CD14-positive monocyte (primary cell): ENCODE measurements around the gene NUMB. TPM values are rescaled to one million over a fixed set of nuclear protein-coding genes. Genes with fewer than 3 reads are reported as not detected.
A peak's percentile ranks its signal among the peaks of the same experiment; 100 is the strongest.

Source experiments
- DNase-seq, 3 donors: peaks; one replicate each; pipeline ENCODE4 v3.0.0-alpha.2; 2011 to 2022
- H2AFZ ChIP-seq: 2 replicates; pipeline ENCODE4 v1.6.0; 2012; ENCODE audit warnings: mild to moderate bottlenecking, low read depth, low read length, inconsistent platforms; ENCODE audit not compliant: insufficient read depth, poor library complexity, severe bottlenecking
- H3K27ac ChIP-seq, 2 donors: 1 replicate in 1 of 2; 2 replicates in 1 of 2; pipeline ENCODE4 v1.5.1; 2012 to 2013; ENCODE audit warnings: low read length in 2 of 2, control low read depth in 1 of 2, inconsistent platforms in 1 of 2, low read depth in 1 of 2, mild to moderate bottlenecking in 1 of 2
- H3K27me3 ChIP-seq, 2 donors: one replicate each; pipeline versions ENCODE4 v1.6.0 to v1.6.1; 2011 to 2013; ENCODE audit warnings: low read length in 2 of 2; ENCODE audit not compliant: control insufficient read depth in 2 of 2, insufficient read depth in 2 of 2
- H3K36me3 ChIP-seq, 2 donors: replicated peaks in 1 of 2; 1 replicate in 1 of 2; 2 replicates in 1 of 2; pipeline versions ENCODE4 v1.5.1 to v1.6.1; 2012 to 2013; ENCODE audit warnings: low read length in 2 of 2, control low read depth in 1 of 2, inconsistent platforms in 1 of 2, mild to moderate bottlenecking in 1 of 2; ENCODE audit not compliant: insufficient read depth in 2 of 2, control insufficient read depth in 1 of 2
- H3K4me1 ChIP-seq, 2 donors: 1 replicate in 1 of 2; 2 replicates in 1 of 2; pipeline versions ENCODE4 v1.5.1 to v1.6.1; 2012 to 2013; ENCODE audit warnings: low read length in 2 of 2, control low read depth in 1 of 2, inconsistent platforms in 1 of 2, mild to moderate bottlenecking in 1 of 2, moderate library complexity in 1 of 2; ENCODE audit not compliant: insufficient read depth in 2 of 2, control insufficient read depth in 1 of 2
- H3K4me2 ChIP-seq: replicated peaks from 2 replicates; pipeline ENCODE3; 2012; ENCODE audit warnings: low read length, moderate library complexity, mild to moderate bottlenecking; ENCODE audit not compliant: poor library complexity, severe bottlenecking; ENCODE audit errors: extremely low read depth
- H3K4me3 ChIP-seq, 3 experiments: fragments of 200-600 bp in 1 of 3; sonication (generic) in 1 of 3; replicated peaks in 1 of 3; 1 replicate in 2 of 3; 2 replicates in 1 of 3; pipeline ENCODE4 v1.5.1; 2011 to 2013; ENCODE audit warnings: low read length in 3 of 3, mild to moderate bottlenecking in 3 of 3, control low read depth in 2 of 3, low read depth in 2 of 3, inconsistent platforms in 1 of 3, moderate library complexity in 1 of 3
- H3K79me2 ChIP-seq: 2 replicates; pipeline ENCODE4 v1.6.0; 2012; ENCODE audit warnings: mild to moderate bottlenecking, control low read depth, inconsistent platforms, low read length, moderate library complexity; ENCODE audit not compliant: insufficient read depth
- H3K9ac ChIP-seq: 2 replicates; pipeline ENCODE4 v1.6.0; 2017; ENCODE audit warnings: low read length, mild to moderate bottlenecking; ENCODE audit not compliant: insufficient read depth, poor library complexity, severe bottlenecking
- H3K9me3 ChIP-seq, 2 donors: replicated peaks in 1 of 2; 1 replicate in 1 of 2; 2 replicates in 1 of 2; pipeline versions ENCODE4 v1.5.1 to v1.6.1; 2012 to 2013; ENCODE audit warnings: low read length in 2 of 2, control low read depth in 1 of 2; ENCODE audit not compliant: control insufficient read depth in 1 of 2, insufficient read depth in 1 of 2
- H4K20me1 ChIP-seq: 2 replicates; pipeline ENCODE4 v1.6.0; 2012; ENCODE audit warnings: mild to moderate bottlenecking, low read length, control low read depth, moderate library complexity; ENCODE audit not compliant: insufficient read depth
- H3K27ac Mint-ChIP-seq, 7 donors: one replicate each; pipeline ENCODE4 v1.8.0; 2020; ENCODE audit warnings: mild to moderate bottlenecking in 7 of 7, mixed read lengths in 7 of 7, moderate library complexity in 6 of 7, inconsistent platforms in 2 of 7
- H3K27me3 Mint-ChIP-seq, 3 donors: one replicate each; pipeline ENCODE4 v1.8.0; 2021 to 2022; ENCODE audit warnings: low read depth in 3 of 3, mild to moderate bottlenecking in 3 of 3, mixed read lengths in 3 of 3, moderate library complexity in 3 of 3, inconsistent platforms in 1 of 3
- H3K36me3 Mint-ChIP-seq, 2 donors: one replicate each; pipeline ENCODE4 v1.8.0; 2020; ENCODE audit warnings: mixed read lengths in 2 of 2, inconsistent platforms in 1 of 2, mild to moderate bottlenecking in 1 of 2
- H3K4me1 Mint-ChIP-seq: one replicate; pipeline ENCODE4 v1.8.0; 2020; ENCODE audit warnings: mild to moderate bottlenecking, mixed read lengths
- H3K4me3 Mint-ChIP-seq, 2 donors: one replicate each; pipeline ENCODE4 v1.8.0; 2020; ENCODE audit warnings: mild to moderate bottlenecking in 2 of 2, mixed read lengths in 2 of 2, moderate library complexity in 1 of 2
- H3K9me3 Mint-ChIP-seq, 7 donors: one replicate each; pipeline ENCODE4 v1.8.0; 2020 to 2022; ENCODE audit warnings: mixed read lengths in 7 of 7, mild to moderate bottlenecking in 6 of 7, moderate library complexity in 6 of 7, inconsistent platforms in 2 of 7
- CTCF ChIP-seq: fragments of 200-600 bp; IDR thresholded peaks from one replicate; pipeline ENCODE4 v1.8.0; 2022; ENCODE audit warnings: antibody characterized with exemption, mild to moderate bottlenecking
- WGBS: methylation state at CpG from one replicate; pipeline ENCODE4 v1.1.5; 2013; ENCODE audit warnings: missing lambda C conversion rate; ENCODE audit not compliant: insufficient coverage; 5-methylcytosine and 5-hydroxymethylcytosine counted together
- intact Hi-C, 2 donors: fragments of 100-400 bp; cut with micrococcal nuclease; formaldehyde crosslinking; loops; one replicate each; pipeline versions ENCODE4 v1.15.0 to v1.15.1; 2023
- polyA plus RNA-seq, 3 donors: library from polyadenylated mRNA; depleted of rRNA in 1 of 3; unstranded in 2 of 3; stranded (reverse) in 1 of 3; fragments of 300-500 nt in 2 of 3; fragments of >200 nt in 1 of 3; fragmentation: Illumina TruSeq in 2 of 3; gene quantifications; 1 replicate in 2 of 3; 2 replicates in 1 of 3; pipeline ENCODE4 v1.2.3, GENCODE V29; 2012 to 2021

NUMB gene
- polyA plus RNA-seq, 3 donors = 83.4 to 223 (median 126) TPM

GRCh38 chr14:73339846-73340595, 118.3 kb downstream of the NUMB start:
- no peaks in the 10 kb centered on the region for H3K4me1 Mint-ChIP-seq
- Histone ChIP-seq H3K79me2 (peaks cover 47% of the 10 kb centered on the region), H3K4me2 (no peak overlapping the region), H3K4me1 (no peaks in the 10 kb centered on the region), H4K20me1 (peaks cover 100% of the 10 kb centered on the region), H3K36me3 (peaks cover 15 to 81% of the 10 kb centered on the region in 2 donors), H3K9ac (no peak overlapping the region), H3K27ac (no peak overlapping the region), H3K27me3 (no peaks in the 10 kb centered on the region), H3K4me3 (no peak overlapping the region), H3K9me3 (no peaks in the 10 kb centered on the region), H2AFZ (no peak overlapping the region)
- H3K27ac Mint-ChIP-seq = peak overlapping the region in 3 of 7 donors; percentile 11 to 72 (median 15)
- TF ChIP-seq CTCF = no peak
- 98% methylated on average over 3 of the region's 6 CpGs for WGBS
- no peak overlapping the region for H3K4me3 Mint-ChIP-seq
- peaks cover 21 to 44% of the 10 kb centered on the region in 2 donors for H3K36me3 Mint-ChIP-seq
- no peaks in the 10 kb centered on the region for H3K27me3 Mint-ChIP-seq
- intact Hi-C loops = no loop called here
- no peaks in the 10 kb centered on the region for H3K9me3 Mint-ChIP-seq
- DNase-seq = no peak

DNA sequence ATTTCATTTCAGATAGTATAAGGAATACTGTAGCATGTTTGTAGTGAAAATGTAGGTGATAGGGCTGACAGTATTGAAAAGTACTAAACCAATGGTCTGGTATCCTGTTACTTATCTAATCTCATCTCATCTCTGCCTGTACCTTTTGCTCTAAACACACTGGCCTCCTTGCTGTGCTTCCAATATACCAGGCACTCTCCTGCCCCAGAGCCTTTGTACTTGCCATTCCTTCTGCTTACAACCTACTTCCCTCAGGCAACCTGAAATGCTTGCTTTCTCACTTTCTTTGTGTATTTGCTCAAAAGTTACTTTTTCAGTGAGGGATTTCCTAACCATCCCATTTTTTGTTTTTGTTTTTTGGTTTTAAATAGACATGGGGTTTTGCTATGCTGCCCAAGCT, 119.1 kb downstream of the NUMB start:
- Mint-ChIP-seq H3K4me1 (no peaks in the 10 kb centered on the region), H3K4me3 (no peak overlapping the region), H3K36me3 (peaks cover 25 to 51% of the 10 kb centered on the region in 2 donors), H3K9me3 (peaks cover 0 to 2% (median 0%) of the 10 kb centered on the region in 7 donors), H3K27ac (peak overlapping the region in 1 of 7 donors; percentile 58), H3K27me3 (no peaks in the 10 kb centered on the region)
- intact Hi-C loops = no loop called here
- no peak overlapping the region for H3K4me2 ChIP-seq
- no peaks in the 10 kb centered on the region for H3K27me3 ChIP-seq
- H3K4me3 ChIP-seq = no peak overlapping the region
- no peak for TF ChIP-seq CTCF
- H2AFZ ChIP-seq = no peak overlapping the region
- DNase-seq = no peak
- no peak overlapping the region for H3K9ac ChIP-seq
- no peaks in the 10 kb centered on the region for H3K4me1 ChIP-seq
- H3K27ac ChIP-seq = no peak overlapping the region
- peaks cover 100% of the 10 kb centered on the region for H4K20me1 ChIP-seq
- H3K79me2 ChIP-seq = peaks cover 40% of the 10 kb centered on the region
- peaks cover 13 to 75% of the 10 kb centered on the region in 2 donors for H3K36me3 ChIP-seq
- H3K9me3 ChIP-seq = no peaks in the 10 kb centered on the region
